ENCODE data around the gene ARGLU1. TPM values are rescaled to one million over a fixed set of nuclear protein-coding genes. Genes with fewer than 3 reads are reported as not detected.

The ARGLU1 gene
- polyA plus RNA-seq, 4 donors, result 43.8 to 164 (median 56.0) TPM

DNA sequence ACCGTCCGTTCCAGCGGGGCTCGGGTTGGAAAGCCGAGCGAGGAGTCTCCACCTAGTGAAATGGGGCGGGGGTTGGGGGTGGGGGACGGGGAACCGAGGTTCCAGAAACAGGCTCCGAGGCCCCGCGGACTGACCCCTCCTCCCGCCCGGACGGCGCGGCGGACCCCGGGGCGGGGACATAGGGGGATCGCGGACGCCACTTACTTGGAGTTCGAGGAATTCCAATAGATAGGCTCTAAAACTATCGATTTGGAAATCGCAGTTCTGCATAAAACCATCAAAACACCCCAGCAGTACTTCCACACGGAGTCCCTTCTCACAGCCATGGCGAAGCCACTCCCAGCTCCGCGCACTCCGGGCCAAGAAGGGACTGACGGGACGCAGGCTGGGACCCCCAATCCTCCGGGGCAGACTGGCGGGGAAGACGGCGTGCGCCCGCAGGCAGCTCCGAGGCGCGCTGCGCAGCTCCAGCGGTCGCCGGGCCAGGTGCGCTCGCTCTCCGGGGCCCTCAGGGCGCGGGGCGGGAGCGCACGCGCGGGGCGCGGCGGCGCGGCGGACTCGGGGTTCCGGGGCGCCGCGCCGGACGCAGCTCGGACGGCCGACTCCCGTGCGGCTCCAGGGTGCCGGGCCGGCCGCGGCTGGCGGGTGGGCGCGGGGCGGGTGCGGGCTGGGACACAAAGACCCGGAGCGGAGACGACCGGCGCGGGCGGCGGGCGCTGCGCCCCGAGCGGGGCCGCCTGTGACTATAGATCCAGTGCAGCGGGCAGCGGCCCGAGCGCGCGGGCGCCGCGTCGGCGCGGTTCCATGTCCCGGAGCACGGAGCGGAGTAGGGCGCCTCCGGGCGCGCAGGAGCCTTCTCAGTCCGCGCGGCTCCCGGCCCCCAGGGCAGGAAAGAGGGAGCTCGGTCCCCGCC lies 33.0 kb downstream of the ARGLU1 start:
- FAIRE-seq (no peak), DNase-seq (peak; percentile 27 to 74)
- Histone ChIP-seq H3K4me3 (ENCODE audit: low read depth in 1 of 3, low read length in 3 of 3) (peak overlapping the region; percentile 77 to 84 (median 83)), H3K27me3 (ENCODE audit: control insufficient read depth in 3 of 3, insufficient read depth in 3 of 3, low read length in 3 of 3) (peaks cover 0 to 2% (median 0%) of the 10 kb centered on the region in 3 donors), H3K9me3 (ENCODE audit: control insufficient read depth in 2 of 2, insufficient read depth in 1 of 2, low read depth in 1 of 2, low read length in 1 of 2) (no peaks in the 10 kb centered on the region), H3K36me3 (ENCODE audit: control insufficient read depth in 3 of 3, insufficient read depth in 2 of 3, low read depth in 1 of 3, low read length in 3 of 3) (peaks cover 0 to 2% (median 0%) of the 10 kb centered on the region in 3 donors), H3K27ac (ENCODE audit: low read depth in 1 of 3, low read length in 2 of 3) (peak overlapping the region; percentile 79 to 83 (median 82)), H3K4me1 (ENCODE audit: control insufficient read depth in 3 of 3, insufficient read depth in 2 of 3, low read depth in 1 of 3, low read length in 2 of 3) (peaks cover 0 to 5% (median 3%) of the 10 kb centered on the region in 3 donors)
- 0 to 1% (median 1%) methylated on average over 73 to 121 of the region's 121 CpGs for WGBS, 3 donors

DNA sequence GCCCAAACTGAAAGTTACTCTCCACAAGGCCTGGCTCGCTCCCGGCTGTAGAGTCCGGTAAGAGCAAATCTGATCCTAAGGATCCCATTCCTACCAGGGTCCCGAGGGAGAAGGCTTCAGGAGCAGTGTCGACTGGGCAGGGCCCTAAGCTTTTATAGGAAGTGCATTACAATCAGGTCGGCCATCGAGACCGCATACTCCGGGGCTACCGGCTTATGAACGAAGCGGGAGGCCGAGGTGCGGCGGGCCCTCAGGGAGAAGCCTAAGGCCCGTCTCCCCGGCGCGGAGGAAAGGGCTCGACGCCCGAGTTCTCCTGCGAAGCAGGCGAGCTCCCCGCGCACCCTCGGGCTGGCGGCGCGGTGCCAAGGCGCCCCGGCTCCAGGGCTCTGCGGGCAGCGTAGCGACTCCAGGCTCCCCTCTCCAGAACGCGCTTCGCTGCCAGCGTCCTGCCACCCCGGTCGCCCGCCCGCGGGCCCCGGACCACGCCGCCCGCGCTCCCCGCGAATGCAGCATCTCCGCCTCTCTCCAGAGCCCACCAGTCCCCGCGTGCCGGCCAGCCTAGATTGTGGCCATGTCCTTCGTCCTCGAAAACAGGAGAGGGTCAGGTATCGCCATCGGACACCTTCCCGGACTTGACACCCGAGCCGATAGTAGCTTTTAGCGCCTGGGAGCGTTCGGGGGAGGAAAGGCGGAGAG lies 33.8 kb downstream of the ARGLU1 start:
- FAIRE-seq, result no peak
- Histone ChIP-seq H3K4me3 (ENCODE audit: low read depth in 1 of 3, low read length in 3 of 3) (peak overlapping the region; percentile 77 to 84 (median 83)), H3K27ac (ENCODE audit: low read depth in 1 of 3, low read length in 2 of 3) (peak overlapping the region; percentile 79 to 83 (median 82)), H3K36me3 (ENCODE audit: control insufficient read depth in 3 of 3, insufficient read depth in 2 of 3, low read depth in 1 of 3, low read length in 3 of 3) (no peaks in the 10 kb centered on the region), H3K4me1 (ENCODE audit: control insufficient read depth in 3 of 3, insufficient read depth in 2 of 3, low read depth in 1 of 3, low read length in 2 of 3) (peaks cover 0 to 11% (median 3%) of the 10 kb centered on the region in 3 donors), H3K27me3 (ENCODE audit: control insufficient read depth in 3 of 3, insufficient read depth in 3 of 3, low read length in 3 of 3) (peaks cover 0 to 2% (median 0%) of the 10 kb centered on the region in 3 donors), H3K9me3 (ENCODE audit: control insufficient read depth in 2 of 2, insufficient read depth in 1 of 2, low read depth in 1 of 2, low read length in 1 of 2) (no peaks in the 10 kb centered on the region)
- 2% methylated on average over 49 to 66 of the region's 66 CpGs for WGBS, 3 donors
- DNase-seq, result peak; percentile 60 to 83

DNA sequence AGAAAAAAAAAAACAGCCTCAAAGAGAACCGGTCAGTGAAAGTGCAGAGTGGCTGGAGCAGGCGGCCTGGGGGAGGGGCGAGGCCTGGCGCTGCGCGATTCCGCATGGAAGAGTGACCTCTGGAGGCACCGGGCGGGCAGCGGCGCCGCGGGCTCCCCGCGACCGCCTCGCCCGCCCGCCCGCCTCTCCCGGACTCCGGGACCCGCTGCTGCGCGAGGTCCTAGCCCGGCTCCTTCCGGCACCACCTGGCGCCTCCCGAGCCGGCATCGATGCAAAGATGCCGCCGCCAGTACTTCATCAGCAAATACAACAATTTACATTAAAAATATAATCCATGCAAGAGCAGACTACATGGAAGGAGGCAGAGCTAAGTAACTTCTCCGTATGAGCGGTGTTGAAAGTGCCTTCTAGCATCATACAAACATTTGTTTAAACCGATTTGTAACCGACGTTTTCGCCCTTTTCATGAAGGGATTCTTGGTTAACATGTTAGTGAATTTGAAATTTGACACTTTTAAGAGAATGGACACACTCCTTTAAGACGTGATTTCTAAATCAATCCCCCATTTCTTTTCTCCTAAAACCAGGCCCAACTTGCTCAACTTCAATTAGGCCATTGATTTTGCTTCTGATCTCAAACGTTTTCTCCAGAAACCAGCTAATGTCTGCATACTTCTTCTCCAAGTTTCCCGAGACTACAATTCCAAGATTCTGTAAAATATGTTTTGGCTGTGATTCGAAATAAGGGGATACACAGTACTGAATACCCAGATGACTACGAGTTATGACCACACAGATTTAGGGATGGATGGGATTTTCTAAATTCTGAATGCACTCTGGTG lies 34.6 kb downstream of the ARGLU1 start:
- Histone ChIP-seq H3K4me3 (ENCODE audit: low read depth in 1 of 3, low read length in 3 of 3) (peak overlapping the region; percentile 77 to 84 (median 83)), H3K9me3 (ENCODE audit: control insufficient read depth in 2 of 2, insufficient read depth in 1 of 2, low read depth in 1 of 2, low read length in 1 of 2) (no peaks in the 10 kb centered on the region), H3K27ac (ENCODE audit: low read depth in 1 of 3, low read length in 2 of 3) (peak overlapping the region; percentile 79 to 83 (median 82)), H3K36me3 (ENCODE audit: control insufficient read depth in 3 of 3, insufficient read depth in 2 of 3, low read depth in 1 of 3, low read length in 3 of 3) (no peaks in the 10 kb centered on the region), H3K4me1 (ENCODE audit: control insufficient read depth in 3 of 3, insufficient read depth in 2 of 3, low read depth in 1 of 3, low read length in 2 of 3) (peaks cover 0 to 19% (median 3%) of the 10 kb centered on the region in 3 donors), H3K27me3 (ENCODE audit: control insufficient read depth in 3 of 3, insufficient read depth in 3 of 3, low read length in 3 of 3) (peaks cover 0 to 2% (median 0%) of the 10 kb centered on the region in 3 donors)
- WGBS, 3 donors, result 2 to 8% (median 5%) methylated on average over 26 to 44 of the region's 44 CpGs
- no peak for FAIRE-seq
- DNase-seq, result peak; percentile 79 to 90

DNA sequence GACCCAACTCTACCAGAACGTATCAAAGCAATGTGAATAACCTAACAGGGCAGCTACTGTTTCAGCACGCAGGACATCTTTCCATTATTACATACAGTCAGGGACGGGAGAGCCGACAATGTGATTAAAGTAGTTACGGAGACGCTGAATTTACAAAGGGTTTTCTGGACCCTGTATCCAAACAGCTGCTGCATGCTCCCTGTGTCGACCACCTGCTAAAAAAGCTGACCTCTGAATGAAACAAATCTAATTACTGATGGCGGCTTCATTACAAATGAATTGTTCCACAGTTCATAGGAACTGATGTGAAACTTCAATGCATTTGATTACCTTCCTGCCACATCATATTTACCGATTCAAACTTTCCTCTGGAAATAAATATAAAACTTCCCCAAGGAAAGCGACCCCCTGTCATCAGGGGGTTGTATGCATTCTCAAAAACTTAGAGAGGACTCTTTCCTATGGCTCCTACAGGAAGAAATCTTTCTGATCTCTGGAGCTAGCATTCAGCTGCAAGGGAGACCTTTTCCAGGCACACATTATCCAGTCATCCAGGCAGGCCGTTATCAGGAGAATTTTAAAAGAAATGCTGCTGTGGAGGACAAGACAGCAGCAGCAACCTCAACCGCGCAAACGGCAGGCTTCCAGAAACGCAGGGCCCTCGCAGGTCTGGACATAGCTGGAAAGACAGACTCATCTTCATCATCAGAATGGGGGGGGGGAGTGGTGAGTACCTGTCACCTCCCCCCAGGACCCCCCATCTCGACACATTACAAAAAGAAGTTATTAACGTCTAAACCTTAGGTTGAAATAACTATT lies 35.6 kb downstream of the ARGLU1 start:
- peak overlapping the region; percentile 36 to 84 (median 83) for H3K4me3 ChIP-seq (ENCODE audit: low read depth in 1 of 3, low read length in 3 of 3)
- peaks cover 0 to 28% (median 3%) of the 10 kb centered on the region in 3 donors for H3K4me1 ChIP-seq (ENCODE audit: control insufficient read depth in 3 of 3, insufficient read depth in 2 of 3, low read depth in 1 of 3, low read length in 2 of 3)
- peak overlapping the region; percentile 12 to 58 (median 56) for H3K27ac ChIP-seq (ENCODE audit: low read depth in 1 of 3, low read length in 2 of 3)
- WGBS, 3 donors, result 12 to 26% (median 19%) methylated on average over 18 of the region's 18 CpGs
- no peaks in the 10 kb centered on the region for H3K9me3 ChIP-seq (ENCODE audit: control insufficient read depth in 2 of 2, insufficient read depth in 1 of 2, low read depth in 1 of 2, low read length in 1 of 2)
- peak; percentile 27 to 54 for DNase-seq
- H3K27me3 ChIP-seq (ENCODE audit: control insufficient read depth in 3 of 3, insufficient read depth in 3 of 3, low read length in 3 of 3), result peaks cover 0 to 2% (median 0%) of the 10 kb centered on the region in 3 donors
- H3K36me3 ChIP-seq (ENCODE audit: control insufficient read depth in 3 of 3, insufficient read depth in 2 of 3, low read depth in 1 of 3, low read length in 3 of 3), result no peaks in the 10 kb centered on the region
- no peak for FAIRE-seq

DNA sequence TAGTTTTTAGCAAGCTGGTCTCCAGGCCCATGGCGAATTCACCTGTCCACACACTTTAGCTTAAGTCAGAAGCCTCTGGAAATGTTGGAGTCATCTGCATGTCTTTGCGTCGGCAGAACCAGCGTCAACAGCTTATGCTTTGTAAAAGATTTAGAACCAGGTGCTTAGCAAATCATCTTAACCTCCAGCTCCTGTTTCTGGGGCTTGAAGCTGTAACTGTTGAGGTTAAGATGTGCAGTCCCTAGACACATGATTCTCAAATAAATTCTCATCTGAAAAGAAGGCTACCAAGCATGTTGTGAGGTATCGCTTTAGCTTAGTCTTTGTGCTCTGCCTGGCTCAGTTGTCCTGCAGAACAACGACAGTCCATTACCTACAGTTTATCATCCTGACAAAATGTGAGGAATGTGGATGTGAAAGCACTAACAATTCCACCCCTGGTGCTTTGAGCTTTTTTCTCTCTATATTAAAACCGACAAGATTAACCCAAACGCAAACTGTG lies 36.9 kb downstream of the ARGLU1 start:
- peak overlapping the region in 2 of 3 donors; percentile 5 to 84 for H3K4me3 ChIP-seq (ENCODE audit: low read depth in 1 of 3, low read length in 3 of 3)
- WGBS, 3 donors, result 58 to 74% (median 70%) methylated on average over 8 of the region's 8 CpGs
- peaks cover 0 to 2% (median 0%) of the 10 kb centered on the region in 3 donors for H3K27me3 ChIP-seq (ENCODE audit: control insufficient read depth in 3 of 3, insufficient read depth in 3 of 3, low read length in 3 of 3)
- DNase-seq (peak in 1 of 2 donors; percentile 51), FAIRE-seq (no peak)
- no peaks in the 10 kb centered on the region for H3K9me3 ChIP-seq (ENCODE audit: control insufficient read depth in 2 of 2, insufficient read depth in 1 of 2, low read depth in 1 of 2, low read length in 1 of 2)
- H3K4me1 ChIP-seq (ENCODE audit: control insufficient read depth in 3 of 3, insufficient read depth in 2 of 3, low read depth in 1 of 3, low read length in 2 of 3), result peaks cover 0 to 28% (median 3%) of the 10 kb centered on the region in 3 donors
- H3K36me3 ChIP-seq (ENCODE audit: control insufficient read depth in 3 of 3, insufficient read depth in 2 of 3, low read depth in 1 of 3, low read length in 3 of 3), result peaks cover 0 to under 1% (median under 1%) of the 10 kb centered on the region in 3 donors
- H3K27ac ChIP-seq (ENCODE audit: low read depth in 1 of 3, low read length in 2 of 3), result peak overlapping the region in 2 of 3 donors; percentile 4 to 11

DNA sequence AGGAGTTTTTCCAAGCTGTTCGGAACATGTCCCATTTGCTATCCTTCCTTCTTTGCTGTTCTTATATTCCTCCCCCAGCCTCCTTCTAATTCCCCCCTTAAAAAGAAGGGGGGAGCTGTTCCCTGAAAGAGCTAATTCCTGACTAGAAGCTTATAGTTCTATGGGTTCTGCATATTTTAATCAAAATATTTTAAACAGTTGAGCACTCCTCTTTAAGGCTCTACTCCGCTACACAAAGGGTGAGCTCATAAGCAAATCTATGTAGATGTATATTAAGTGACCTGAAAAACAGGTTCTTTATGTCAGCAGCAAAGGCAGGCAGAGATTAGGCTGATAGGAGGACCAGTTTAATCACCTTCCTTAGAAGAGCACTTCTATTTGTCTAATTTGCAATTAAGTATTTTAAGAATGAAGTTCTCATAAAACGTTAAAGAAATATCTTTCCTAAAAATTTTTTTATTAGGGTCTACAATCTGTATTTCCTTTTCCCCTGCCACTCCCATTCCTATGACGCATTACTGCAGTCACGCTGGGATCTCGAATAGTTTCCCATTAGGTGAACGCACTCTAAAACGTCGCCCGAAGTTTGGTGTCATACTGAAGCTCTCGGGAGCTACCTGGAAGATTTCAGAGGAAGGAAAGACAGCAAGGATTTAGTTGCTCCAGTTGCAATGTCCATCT lies 37.6 kb downstream of the ARGLU1 start:
- peaks cover 0 to 31% (median 3%) of the 10 kb centered on the region in 3 donors for H3K4me1 ChIP-seq (ENCODE audit: control insufficient read depth in 3 of 3, insufficient read depth in 2 of 3, low read depth in 1 of 3, low read length in 2 of 3)
- FAIRE-seq (no peak), DNase-seq (peak; percentile 43 to 77)
- peak overlapping the region in 1 of 3 donors; percentile 5 for H3K4me3 ChIP-seq (ENCODE audit: low read depth in 1 of 3, low read length in 3 of 3)
- H3K27me3 ChIP-seq (ENCODE audit: control insufficient read depth in 3 of 3, insufficient read depth in 3 of 3, low read length in 3 of 3), result peaks cover 0 to 2% (median 0%) of the 10 kb centered on the region in 3 donors
- H3K36me3 ChIP-seq (ENCODE audit: control insufficient read depth in 3 of 3, insufficient read depth in 2 of 3, low read depth in 1 of 3, low read length in 3 of 3), result peaks cover 0 to 3% (median 1%) of the 10 kb centered on the region in 3 donors
- H3K27ac ChIP-seq (ENCODE audit: low read depth in 1 of 3, low read length in 2 of 3), result peak overlapping the region in 2 of 3 donors; percentile 4 to 15
- no peaks in the 10 kb centered on the region for H3K9me3 ChIP-seq (ENCODE audit: control insufficient read depth in 2 of 2, insufficient read depth in 1 of 2, low read depth in 1 of 2, low read length in 1 of 2)
- 60 to 64% (median 63%) methylated on average over 11 of the region's 11 CpGs for whole genome bisulfite sequencing, 3 donors

Data from small intestine (tissue), 7 donors.